Skin of body (tissue), 2 donors: ENCODE measurements around the gene IGFBP2. TPM values are rescaled to one million over a fixed set of nuclear protein-coding genes. Genes with fewer than 3 reads are reported as not detected.

ENCODE experiments used
- DNase-seq: peaks from one replicate; lab custom pipeline; 2025; lab: John Stamatoyannopoulos, UW
- total RNA-seq: library from RNA; depleted of rRNA; stranded (reverse); fragments of >200 nt; gene quantifications from one replicate; pipeline ENCODE4 v1.2.3, GENCODE V29; 2014

Gene IGFBP2
- total RNA-seq, 1 donor from 2014 or later = 80.0 TPM

DNA sequence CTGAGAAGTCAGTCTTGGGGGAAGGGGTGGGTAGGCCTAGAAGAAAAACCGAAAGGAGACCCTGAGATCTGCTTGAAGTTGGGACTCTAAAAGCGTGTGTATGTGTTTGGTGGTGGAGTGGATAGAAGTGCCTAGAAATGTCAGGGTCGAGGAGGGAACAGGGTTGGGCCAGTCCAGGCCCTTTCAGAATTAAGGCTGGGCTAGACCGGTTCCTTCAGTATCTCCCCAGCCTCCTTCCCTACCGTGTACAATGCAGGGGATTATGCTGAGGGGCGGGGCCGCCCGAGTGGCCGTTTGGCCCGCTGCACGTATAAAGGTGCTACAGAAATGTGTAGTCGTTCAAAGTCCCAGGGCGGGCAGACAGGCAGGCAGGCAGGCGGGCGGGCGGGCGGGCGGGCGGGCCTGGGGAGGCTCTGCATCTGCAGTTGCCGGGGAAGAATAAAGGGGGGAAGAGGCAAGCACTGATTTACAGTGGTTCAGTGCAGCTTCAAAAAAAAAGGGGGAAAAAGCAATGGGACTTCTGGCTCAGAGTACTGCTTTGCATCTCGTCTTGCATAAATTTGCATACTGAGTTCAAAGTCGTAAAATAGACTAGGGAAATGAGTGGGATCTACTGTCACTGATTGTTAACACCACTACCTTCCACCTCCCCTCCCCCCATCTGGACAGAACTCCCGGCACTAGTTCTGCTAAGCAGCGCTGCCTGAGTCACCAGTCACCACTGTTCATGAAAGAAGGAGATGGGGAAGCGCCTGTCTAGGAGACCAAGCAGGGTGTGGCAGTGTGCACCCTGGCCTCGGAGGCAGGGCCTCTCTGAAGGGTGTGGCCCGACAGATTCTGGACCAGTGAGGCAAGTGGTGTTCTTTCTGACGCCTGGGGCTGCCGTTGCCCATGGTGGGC is 3.6 kb downstream of the IGFBP2 start:
- DNase-seq = no peak

DNA sequence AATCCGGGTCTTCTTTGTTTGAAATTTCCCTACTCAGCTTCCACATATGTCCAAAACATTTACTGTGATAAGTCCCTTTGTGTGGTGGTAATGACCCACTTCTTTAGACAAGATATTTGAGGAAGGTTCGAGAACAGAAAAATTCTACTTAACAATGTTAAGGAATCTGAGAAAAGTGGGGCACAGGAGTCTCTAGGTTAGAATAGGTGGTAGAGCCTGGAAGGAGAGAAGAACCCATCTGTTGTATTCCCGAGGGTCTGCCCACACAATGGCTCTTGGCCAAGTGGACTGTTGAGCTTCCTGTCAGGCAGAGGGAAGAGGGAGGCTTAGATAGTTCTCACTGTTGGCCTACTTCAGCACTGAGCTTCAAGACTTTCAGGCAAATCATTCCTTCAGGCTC is 4.3 kb downstream of the IGFBP2 start:
- DNase-seq = no peak

DNA sequence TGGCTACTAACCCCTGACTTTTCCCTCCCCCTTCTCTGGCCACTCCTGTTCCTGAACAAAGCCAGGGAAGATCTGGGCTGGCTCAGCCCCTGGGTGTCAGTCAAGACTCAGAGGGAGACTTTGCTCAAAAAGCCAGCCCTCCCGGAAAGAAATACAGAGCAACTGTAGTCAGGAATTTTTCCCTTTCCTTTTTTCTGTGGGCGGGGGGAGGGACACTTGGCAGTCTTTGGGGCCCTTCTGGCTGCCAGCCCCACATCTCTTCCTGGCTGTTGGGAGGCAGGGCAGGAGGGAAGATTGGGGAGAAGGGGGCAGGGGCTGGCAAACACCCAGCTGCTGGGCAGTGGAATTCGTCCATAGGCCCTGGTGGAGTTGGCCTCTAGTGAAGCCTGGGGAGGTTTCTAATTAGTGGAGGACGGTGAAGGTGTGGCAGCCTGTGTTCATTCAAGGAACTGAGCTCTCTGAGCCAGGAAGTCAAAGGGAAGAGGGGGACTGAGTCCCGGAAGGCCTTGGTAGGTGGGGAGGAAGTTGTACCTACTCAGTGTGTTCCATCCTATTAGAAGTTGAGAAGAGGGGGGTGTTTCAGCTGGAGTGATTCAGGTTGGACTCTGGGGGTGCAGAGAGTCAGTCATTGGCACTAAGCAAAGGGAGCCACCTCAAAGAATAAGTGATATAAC is 10.9 kb downstream of the IGFBP2 start:
- DNase-seq = peak; percentile 24

DNA sequence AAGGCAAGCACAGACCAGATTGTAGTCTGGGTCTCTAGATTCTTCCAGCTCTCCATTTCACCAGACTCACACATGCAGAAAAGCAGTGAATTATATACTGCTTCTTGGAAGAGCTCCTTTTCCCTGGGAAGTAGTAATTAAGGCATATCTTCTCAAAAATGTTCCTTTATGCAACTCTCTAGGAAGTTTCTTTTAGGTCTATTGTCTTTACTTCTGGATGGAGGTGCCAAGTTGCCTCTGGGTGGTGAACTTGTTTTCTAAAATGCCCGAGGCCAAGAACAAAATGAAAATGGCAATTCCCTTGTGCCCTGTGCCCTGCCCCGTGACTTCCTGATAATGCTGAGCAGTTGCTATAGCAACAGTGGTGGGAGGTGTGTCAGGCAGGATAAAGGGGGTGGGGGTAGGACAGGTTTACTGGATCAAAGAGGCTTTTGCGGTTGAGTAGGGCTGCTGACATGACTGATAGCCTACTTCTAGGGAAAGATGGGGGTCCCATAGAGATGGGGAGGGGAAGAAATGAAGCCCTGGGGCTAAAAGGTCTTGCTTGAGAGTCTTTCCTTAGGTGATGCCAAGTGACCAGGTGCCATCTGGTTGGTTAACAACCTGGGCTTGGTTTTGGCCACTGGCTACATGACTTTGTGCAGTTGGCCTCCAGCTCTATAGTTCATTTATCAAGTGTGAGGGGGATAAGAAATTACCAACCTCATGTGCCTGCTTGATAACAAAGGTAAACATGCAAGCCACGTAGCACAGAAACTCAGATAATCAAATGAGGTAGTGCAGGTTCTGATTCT is 11.8 kb downstream of the IGFBP2 start:
- DNase-seq = no peak

DNA sequence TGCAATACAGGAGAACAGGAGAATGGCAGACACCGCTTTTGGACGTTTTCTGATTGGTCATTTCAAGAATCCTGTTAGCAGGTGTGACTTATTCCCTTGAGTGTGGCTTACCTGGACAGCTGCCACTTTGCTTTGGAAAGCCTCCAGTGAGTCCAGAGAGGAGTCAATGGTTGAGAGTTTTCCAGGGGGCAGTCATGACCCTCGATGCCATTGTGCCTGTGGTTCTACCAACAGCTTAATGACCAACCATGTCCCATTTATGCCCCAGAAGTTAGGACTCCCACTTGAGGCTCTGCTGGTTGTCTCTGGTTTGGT is 12.4 kb downstream of the IGFBP2 start:
- no peak for DNase-seq

DNA sequence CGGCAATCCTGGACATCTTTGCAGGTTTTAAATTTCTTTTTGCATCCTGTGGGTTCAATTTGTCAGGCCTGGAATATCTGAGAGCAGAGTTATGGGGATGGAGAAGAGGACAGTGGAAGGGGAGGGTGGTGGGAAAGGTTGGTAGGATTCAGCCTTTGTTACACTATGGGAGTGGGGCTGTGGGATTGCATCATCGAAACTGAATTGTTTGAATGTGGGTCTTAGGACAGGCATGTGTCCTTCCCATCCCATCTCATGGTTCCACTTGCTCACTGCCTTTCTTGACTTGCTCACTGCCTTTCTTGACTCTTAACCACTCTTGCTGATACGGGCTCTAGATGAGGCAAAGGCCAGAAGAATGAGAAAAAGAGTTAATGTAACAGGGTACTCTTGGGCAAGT is 12.9 kb downstream of the IGFBP2 start:
- DNase-seq = no peak

DNA sequence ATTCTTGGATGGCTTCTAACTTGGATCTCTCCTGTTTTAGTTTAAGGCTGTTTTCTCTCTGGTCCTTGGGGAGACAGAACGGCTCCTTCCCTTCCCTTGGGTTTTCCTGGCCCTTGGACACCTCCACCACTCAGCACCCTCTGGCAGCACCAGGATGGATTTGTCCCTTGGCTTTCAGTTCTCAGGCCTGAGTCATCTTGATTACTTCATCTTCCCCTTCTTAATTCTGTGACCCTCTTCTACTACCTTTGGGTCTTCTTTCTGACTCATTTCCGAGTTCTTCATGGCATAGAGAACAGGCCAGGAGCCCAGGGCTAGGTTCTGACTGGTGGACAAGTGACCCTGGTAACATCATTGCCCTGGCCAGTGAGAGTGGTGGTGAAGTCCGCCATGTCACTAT is 14.9 kb downstream of the IGFBP2 start:
- DNase-seq = no peak

DNA sequence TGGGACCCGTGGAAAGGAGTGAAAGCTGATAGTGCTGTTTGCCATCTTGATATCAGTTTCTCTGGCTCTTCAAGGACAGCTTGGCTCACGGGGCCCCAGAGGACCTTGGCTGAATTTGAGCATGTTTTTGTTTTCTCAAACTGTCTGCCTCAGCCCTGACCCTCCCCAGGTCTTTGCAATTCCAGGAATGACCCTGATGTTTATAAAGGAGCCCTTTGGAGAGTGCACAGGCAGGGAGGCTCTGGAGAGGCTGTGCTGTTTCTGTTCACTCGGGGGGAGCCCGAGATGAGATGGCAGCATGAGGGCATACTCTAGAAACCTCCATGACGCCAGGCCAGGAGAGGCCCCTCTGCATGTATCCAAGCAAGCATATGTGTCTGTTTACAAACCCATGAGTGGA is 16.4 kb downstream of the IGFBP2 start:
- no peak for DNase-seq

DNA sequence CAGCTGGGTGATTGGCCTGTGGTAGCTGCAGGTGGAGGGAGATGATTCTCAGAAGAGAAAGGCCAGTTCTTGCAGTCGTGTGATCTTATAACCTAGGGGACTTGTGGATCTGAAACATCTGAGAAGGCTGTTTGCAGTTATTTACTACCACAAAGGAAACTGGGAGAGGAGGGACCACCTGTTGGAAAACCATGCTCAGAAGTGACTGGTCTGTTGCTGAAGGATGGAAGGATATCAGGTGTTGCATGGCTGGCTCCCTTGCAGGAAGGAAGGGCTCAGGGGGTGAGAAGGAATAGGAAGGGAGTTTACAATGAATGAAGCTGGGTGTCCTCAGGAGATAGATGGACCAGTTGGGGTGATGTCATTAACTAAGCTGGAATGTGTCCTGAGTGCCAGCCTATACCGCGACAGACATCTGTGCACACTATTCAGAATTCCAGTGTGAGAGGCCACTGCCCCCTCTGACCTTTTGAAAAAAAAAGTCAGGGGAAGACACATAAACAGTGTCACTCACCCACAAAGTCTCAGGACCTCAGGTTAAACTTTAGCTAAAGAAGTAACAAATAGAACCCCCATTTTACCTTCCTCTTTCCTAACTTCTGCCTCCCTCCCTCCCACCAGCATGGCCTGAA is 17.5 kb downstream of the IGFBP2 start:
- no peak for DNase-seq

DNA sequence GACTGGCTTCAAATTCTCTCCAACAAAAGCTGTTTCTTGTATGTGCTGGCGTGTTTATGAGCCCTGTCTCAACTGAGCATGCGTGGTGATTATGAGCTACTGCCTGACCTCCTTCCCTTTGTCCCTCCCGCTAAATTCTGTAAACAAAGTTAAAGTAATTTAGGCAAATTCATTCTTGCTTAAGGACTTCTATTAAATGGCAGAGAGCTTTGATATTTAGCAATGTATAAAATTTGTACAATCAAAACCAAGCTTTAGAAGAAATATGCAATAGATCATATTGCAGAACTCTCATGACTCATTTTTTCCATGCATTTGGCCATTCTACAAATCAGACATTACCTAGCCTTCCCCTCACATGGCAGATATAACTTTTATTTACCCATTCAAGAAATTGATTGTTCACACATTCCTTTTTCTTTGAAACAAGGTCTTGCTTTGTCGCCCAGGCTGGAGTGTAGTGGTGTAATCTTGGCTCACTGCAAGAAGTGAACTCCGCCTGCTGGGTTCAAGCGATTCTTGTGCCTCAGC is 18.2 kb downstream of the IGFBP2 start:
- peak; percentile 43 for DNase-seq

DNA sequence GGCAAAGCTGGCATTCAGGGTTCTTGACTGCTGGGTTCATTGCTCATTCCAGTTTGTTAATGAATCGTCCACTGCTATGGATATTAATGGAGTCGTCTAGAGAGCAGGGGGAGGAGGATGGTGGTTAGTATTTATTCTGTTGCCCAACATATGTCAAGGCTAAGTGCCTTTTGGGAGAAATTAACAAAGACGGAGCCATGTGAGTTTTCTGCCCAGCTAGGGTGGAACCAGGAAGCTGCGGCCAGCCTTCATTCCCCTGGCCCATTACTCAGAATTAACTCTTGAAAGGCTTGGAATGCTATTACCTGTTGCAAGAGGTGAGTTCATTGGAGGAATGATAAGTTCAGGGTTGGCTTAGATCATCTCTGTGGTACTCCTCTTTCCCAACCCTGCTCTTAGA is 19.3 kb downstream of the IGFBP2 start:
- DNase-seq = no peak

DNA sequence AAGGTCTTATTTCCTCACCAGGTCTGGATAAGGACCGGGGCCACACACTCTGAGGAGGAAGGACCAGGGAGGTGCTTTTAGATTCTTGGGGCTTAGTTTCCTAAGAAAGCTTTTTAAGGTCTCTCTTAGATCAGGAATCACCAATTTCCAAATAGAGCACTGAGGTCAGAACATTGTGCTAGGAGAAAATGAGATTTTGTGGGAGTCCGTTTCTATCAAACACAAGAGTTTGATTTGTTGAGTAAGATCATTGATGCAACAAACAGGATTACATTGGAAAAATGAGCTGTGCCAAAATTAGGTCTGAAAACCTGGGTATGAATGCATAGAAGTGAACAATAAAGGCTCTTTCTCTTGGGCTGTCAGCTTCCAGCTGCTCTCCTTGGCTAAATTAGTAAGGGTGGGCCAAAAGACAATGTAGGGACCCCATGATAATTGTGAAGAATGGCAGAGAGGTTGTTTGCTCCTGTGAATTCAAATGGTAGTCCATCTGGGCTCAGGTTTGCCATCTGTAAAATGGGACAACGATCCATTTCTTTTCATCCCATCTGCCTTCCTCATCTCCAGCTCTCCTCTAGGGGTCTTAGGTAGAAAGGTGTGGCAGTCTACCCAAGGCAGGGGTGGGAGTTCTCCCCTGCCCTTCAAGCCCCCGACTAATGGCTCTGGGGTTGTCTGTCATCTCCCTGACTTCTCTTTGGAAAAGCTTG is 20.0 kb downstream of the IGFBP2 start:
- DNase-seq = no peak

DNA sequence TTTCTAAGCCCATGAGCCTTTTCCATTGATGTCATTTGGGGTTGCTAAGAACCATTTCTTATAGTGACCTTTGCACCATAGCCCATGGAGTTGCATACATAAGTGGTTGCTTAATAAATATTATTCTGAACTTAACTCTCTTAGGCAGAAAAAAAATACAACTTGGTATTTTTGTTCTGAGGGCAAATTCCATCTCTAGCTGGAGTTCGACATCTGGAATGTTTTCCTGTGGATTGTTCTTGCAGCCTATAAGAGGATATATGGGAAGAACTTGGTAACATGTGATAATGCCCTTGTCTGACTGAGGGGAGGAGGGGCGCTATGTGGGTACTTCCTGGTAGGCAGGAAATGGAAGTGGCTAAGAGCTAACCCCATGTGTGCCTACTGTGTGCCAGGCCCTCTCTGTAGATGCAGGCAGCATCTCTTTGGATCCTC is 20.7 kb downstream of the IGFBP2 start:
- peak; percentile 49 for DNase-seq

DNA sequence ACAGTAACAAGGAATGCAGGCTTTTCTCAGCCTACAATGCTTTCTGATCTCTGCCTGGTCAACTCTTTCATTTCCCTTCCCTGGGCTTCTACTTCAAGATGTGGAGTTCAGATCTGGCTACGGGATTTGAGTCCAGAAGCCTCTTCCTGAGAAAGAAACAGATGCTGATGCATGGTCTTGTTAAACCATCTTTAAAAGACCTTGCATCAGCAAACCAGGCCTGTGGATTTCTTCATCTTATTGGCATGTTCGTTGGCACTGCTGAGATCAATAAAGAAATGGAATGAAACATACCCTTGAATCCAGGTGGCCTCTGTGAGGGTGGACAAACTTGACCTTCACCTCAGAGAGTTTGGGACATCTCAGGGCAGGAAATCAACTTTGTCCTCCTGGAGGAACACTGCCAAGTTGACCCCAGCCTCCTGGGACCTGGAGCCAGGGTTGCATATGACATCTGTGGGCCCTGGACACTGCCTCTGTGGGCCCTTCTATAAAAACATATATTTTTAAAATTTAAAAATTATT is 21.4 kb downstream of the IGFBP2 start:
- no peak for DNase-seq

DNA sequence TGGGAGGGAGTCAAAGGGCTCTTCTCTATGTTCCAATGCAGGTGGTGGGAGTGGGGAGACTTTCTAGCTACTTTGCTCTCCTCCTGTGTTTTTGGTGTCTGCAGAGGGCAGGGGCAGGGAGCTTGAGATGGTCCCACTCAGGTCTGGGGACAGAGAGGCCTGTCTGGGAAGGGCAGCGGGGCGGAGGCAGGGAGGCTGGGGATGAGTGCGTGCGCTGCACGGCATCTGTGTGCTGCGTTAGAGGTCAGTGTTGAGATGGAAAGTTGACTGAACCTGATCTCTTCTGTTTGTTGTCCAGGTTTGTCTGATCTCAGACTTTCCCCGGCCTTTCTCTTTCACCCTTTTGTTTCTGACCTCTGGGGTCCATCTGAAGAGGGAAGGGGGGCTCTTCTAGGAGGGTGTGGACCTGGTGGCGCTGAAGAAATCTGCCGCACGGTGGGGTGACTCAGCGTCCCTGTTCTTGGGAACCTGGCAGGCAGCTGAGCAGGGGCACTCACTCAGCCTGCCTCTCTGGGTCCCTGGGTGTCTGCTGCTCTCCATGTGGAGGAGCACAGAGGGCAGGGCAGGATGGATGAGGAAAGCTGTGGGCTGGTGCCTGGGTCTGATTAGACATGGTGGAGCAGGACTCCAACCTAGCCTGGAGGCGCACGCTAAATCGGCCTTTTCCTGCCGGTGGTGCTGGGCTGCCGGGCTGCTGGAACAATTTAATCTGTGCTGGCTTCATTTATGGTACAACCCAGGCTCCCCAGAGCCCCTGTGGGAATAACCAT is 24.1 kb downstream of the IGFBP2 start:
- DNase-seq = no peak

DNA sequence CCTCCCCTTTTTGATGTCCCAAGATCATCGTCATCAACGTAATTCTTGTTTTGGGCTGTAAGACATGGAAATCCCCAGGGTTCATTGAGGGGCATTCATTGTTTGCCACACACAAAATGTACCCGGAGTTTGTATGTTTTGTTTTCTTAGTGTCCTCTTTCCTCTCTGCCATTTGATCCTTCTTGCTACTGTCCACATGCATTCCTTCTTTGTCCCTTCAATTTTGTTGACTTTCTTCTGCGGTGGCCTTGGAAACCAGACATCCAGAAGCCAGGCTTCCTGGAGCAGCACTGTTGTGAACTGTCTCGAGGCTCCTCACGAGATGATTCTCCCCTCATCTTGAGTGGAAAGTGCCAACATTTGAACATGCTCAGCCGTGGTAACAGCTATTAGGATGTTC is 24.8 kb downstream of the IGFBP2 start:
- no peak for DNase-seq

DNA sequence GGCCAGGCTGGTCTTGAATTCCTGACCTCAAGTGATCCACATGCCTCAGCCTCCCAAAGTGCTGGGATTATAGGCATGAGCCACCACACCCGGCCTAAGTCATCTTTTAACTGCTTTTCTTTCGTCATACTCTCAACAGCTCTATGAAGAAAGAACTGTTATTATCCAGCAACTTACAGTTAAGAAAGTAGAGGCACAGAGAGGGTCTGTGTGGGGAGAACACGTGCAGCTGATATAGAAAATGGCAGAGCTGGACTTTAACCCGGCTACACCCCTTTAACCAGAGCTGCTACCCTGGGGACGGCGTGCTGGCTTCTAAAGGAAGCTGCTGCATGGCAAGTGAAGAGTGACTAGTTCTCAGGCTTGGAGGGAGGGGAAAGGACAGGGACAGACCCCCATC is 25.5 kb downstream of the IGFBP2 start:
- no peak for DNase-seq

DNA sequence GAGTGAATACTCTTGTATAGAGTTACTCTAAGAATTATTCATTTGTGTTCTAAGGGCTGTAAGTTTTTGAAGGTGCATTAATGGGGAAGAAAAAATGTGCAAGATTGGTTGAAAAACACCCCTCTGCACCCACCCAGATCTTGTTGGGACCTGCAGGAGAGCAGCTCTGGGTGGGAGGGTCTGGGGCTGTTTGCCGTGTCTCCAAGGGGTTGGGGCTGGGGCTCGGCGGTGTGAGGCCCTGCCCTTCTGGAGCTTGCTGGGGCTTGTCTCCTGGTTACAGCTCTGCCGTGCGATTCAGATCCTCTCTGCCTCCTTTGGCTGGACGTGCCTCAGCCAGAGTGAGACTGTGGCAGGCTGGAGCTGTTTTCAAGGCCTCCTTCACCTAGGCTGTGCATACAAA is 26.1 kb downstream of the IGFBP2 start:
- no peak for DNase-seq

DNA sequence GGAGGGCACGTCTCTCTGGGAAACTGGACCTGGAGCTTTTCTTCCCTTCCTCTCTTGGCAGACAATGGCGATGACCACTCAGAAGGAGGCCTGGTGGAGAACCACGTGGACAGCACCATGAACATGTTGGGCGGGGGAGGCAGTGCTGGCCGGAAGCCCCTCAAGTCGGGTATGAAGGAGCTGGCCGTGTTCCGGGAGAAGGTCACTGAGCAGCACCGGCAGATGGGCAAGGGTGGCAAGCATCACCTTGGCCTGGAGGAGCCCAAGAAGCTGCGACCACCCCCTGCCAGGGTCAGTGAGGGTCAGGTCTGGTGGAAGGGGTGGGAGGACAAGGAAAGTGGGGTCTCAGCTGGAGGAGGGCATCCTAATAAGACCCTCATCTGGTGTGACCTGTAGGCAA is 27.3 kb downstream of the IGFBP2 start:
- DNase-seq = no peak

DNA sequence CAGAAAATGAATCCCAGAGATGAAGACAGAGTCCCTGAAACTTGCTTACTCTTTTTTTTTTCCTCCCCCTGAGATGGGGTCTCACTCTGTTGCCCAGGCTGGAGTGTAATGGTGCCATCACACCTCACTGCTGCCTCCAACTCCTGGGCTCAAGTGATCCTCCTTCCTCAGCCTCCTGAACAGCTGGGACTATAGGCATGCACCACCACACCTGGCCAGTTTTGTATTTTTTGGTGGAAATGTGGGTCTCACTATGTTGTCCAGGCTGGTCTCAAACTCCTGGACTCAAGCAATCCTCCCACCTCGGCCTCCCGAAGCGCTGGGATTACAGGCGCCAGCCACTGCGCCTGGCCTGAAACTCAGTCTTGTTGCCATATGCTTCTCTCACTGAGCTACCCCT is 27.8 kb downstream of the IGFBP2 start:
- no peak for DNase-seq
